ACHN (cell line): ENCODE data around the gene NFASC.

ENCODE experiments used
- DNase-seq: peaks from one replicate; pipeline ENCODE4 v3.0.0-alpha.2; 2015
- in situ Hi-C: cut with HindIII; loops from 2 replicates; pipeline ENCODE4 v1.10.0; 2017; ENCODE audit warnings: low sequenced_read_pairs, low pct_ligation_motif_present, low pct_unique_long_range_greater_than_20kb

Gene NFASC

GRCh38 chr1:204917802-204918201, 47.1 kb downstream of the NFASC start:
- in situ Hi-C loops, result no loop called here
- DNase-seq, result no peak

- DNase-seq, result no peak
- in situ Hi-C loops, result no loop called here
Measured at GRCh38 chr1:204920511-204920910, 49.8 kb downstream of the NFASC start.

DNA sequence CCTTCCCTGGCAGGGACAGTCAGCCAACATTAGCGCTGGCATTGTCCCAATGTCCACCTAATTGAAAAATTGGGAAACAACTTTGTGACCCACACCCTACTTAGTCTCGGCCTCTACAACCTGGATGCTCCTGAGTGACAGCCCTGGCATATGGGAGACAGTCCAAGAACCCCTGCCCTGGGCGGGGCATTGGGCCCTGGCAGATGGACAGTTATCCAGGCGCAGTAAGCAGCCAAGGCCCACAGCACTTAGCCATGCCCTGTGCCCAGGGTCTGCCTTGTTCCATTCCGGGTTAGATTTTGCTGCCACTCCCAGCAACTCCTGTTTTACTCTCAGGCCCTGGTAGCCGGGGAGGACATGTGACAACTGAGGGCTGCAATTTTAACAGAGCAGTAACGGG, 50.3 kb downstream of the NFASC start:
- in situ Hi-C loops, result no loop called here
- DNase-seq, result no peak

- in situ Hi-C loops, result no loop called here
- no peak for DNase-seq
Measured at GRCh38 chr1:204921855-204922516, 51.3 kb downstream of the NFASC start.

DNA sequence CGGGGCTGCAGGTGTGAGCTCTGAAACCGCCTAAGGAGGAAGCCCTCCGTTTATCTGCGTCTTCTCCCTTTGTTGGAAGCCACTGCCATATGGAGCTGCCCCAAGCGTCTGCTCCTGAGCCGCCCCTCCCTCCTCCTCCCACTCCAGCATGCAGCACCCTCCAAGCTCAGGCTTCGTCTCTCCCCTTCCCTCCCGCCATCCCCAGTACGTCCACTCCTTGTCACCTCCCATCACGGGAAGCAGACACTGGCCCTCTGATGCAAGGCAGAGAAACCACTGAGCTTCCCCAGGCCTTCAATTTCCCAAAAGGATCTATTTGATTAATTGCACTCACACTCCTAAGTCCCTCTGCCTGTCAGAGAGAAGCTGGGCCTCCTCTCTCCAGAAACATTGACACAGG, 52.5 kb downstream of the NFASC start:
- in situ Hi-C loops, result no loop called here
- no peak for DNase-seq

GRCh38 chr1:204923626-204924012, 53.0 kb downstream of the NFASC start:
- DNase-seq, result no peak
- in situ Hi-C loops, result no loop called here

DNA sequence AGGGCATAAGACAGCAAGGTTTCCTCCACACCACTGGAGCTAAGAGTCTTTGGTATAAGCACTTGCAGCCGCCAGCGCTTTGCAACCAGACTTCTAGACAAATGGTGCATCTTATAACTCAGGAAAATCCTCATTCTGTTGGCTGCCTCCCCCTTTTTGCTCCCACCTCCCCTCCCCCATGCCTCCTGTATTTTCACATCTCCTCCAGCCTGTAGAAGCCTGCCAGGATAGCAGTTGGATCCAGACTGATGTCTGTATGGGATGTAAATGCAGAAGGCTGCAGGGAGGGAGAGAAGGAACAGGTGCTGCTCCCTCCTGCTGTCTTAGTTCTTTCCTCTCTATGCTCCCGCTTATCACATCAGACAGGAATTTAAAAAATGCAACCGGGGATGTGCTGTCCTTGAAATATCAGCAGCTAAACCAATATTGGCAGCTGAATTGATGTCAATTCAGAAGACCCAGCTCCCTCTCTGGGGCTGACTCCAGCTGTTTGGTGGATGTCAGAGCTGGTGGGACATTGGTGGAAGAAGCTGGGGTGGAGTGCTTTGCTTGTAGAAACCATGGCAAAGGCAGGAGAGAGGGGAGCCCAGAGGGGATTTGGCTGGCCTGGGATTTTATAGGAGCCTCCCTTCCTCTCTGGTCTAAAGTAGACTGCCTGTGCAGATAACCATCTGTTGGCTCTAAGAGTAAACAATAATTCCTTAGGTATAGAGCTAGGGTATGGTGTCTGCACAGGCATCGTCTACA, 53.5 kb downstream of the NFASC start:
- peak; percentile 75 for DNase-seq
- in situ Hi-C loops, result no loop called here

DNA sequence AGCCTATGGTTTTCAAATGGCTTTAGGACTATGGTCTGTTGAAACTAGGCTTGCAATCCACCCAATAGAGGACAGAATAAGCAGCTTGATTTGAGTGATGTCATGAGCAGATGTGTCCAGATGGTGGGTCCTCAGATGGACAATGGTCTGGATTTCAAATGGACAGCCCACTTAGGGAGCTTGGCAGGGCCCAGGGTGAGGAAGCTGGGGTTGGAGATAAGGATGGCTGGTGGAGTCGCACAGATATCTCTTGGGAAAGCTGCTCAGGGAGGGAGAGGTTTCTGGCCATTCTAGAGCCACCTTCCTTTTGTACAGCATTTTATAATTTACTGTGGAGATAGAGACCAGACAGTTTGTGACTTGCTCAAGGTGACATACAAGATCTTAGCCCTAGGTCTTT, 55.0 kb downstream of the NFASC start:
- DNase-seq, result no peak
- in situ Hi-C loops, result no loop called here

- in situ Hi-C loops, result no loop called here
- DNase-seq, result no peak
Measured at GRCh38 chr1:204927673-204928641, 57.3 kb downstream of the NFASC start.

DNA sequence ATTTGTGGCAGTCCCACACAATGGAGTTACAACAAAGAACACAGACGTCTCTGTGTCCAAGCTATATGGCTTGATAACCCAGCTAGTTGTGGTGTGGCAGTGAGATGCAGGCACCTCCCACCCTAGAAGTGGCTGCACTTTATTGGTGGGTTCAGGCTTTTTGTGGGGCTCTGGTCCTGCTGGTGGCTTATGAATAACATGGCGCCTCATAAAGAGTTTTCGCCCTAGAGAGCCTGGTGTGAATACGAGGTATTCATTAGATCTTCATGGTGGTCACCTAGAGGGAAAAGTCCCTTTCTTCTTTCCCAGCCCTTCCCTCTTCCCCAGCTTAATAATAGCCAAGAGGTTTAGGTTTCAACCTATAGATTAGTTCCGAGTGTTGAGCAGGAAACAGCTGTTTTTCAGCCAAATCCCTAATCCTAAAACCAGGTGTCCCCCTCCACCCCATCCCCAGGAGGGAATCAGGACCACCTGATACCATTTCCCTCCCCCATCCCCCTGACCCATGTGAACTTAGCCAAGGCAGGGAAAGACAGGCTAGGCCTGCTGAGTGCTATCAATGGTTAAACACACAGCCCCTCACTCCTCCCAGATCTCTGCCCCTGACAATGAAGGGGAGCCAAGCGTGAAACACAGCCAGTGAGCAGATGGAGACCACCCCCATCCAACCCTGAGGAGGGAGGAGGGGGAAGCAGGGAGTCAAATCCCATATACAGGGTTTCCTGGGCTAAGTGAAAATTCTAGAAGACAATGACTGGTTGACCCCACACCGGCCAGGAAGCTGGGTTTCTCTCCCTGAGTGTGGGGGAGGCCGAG, 58.2 kb downstream of the NFASC start:
- no peak for DNase-seq
- in situ Hi-C loops, result no loop called here

- DNase-seq, result no peak
- in situ Hi-C loops, result no loop called here
Measured at GRCh38 chr1:204929487-204930154, 59.0 kb downstream of the NFASC start.

DNA sequence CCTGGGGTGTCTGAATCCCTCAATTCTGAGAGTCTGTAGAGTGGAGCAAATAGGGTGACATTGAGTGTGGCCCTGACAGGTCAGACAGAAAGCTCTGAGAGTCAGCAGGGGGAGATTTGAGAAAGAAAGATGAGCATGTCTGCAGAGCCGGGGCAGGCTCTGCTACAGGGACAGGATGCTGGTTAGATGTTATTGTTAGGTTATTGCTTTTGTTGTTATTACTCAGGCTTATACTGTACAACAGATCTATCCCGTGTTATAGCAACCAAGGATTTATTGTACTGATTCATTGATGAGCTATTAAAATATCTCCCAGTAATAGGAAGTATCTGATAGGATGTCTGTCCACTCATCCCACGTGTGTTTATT, 59.5 kb downstream of the NFASC start:
- DNase-seq, result no peak
- in situ Hi-C loops, result no loop called here

- in situ Hi-C loops, result no loop called here
- DNase-seq, result no peak
Measured at GRCh38 chr1:204931313-204931712, 60.7 kb downstream of the NFASC start.

GRCh38 chr1:204931768-204932572, 61.3 kb downstream of the NFASC start:
- DNase-seq, result no peak
- in situ Hi-C loops, result no loop called here

GRCh38 chr1:204932573-204932909, 61.9 kb downstream of the NFASC start:
- no peak for DNase-seq
- in situ Hi-C loops, result no loop called here

- in situ Hi-C loops, result no loop called here
Measured at GRCh38 chr1:204935155-204935554, 64.5 kb downstream of the NFASC start.

DNA sequence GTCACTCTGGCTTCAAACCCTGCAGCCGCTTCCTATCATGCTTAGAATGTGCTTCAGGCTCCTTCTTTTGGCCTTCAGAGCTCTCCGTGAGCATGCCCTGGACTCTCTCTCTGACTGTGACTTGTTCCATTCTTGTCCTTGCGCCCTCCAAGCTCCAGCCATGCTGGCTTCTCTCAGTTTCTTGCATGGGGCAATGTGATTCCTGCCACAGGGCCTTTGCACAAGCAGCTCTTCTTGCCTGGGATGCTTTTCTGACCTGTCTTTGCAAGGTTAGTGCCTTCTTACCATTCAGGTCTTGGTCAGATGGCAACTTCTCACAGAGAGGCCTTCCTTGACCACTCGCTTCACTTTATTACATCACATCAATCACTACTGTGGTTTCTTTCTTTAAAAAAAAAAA, 66.1 kb downstream of the NFASC start:
- in situ Hi-C loops, result no loop called here

More at GRCh38 chr1:204935155-204935554, 64.5 kb downstream of the NFASC start:
- DNase-seq, result no peak

More for the DNA sequence above, 66.1 kb downstream of the NFASC start:
- no peak for DNase-seq
